Measurements from ENCODE around the gene ALG2. TPM values are rescaled to one million over a fixed set of nuclear protein-coding genes. Genes with fewer than 3 reads are reported as not detected.

ALG2 gene
- 37.4 and 43.4 TPM in 2 replicates for total RNA-seq

DNA sequence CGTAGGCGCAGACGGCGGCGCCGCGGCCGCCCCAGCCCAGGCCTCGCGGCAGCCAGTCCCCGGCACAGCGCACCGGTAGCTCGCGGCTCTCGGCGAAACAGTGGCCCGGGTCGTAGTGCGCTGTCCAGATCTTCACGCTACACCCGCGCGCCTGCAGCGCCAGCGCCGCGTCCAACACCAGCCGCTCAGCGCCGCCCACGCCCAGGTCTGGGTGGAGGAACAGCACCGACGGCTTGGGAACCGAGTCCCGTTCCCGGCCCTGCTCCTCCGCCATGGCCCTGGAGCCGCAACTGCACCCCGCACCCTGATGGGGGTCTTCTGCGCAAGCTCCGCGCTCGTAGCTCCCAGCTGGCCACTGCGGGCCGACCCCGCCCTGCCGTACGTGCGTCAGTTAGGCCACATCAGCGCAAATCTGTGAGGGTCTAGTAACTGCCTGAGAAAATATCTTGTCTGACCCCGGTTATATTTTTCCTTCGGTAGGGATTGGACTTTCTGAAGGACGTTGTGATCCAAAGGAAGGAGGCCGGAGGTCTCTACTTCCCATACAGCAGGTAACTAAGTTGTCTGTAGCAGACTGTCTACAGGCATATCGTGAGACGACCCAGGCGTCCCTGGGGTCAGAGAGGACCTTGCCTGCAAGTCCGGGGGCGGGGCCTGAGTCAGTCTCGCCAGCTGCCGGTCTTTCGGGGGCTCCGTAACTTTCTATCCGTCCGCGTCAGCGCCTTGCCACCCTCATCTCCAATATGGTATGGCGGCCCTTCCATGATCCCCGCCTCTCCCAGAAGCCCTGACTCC lies at the start of gene ALG2, which contains the start of gene SEC61B:
Gene ALG2, minus strand, starts transcription at position 322 of the 795 bp plus-strand sequence. Its CDS starts 48 bp downstream, at position 274.
Gene SEC61B, plus strand, starts transcription at position 662 of the 795 bp plus-strand sequence. Its CDS starts 82 bp downstream, at position 744.

Other genes starting within 250 kb of the ALG2 start
- gene TGFBR1, start 116.8 kb downstream of the ALG2 start, total RNA-seq = 142 and 172 TPM in 2 replicates
- 80.3 and 102 TPM in 2 replicates for gene SEC61B, start 340 bp upstream of the ALG2 start, total RNA-seq

All from smooth muscle cell of bladder (primary cell).